GM12878 (cell line): ENCODE measurements around the gene MAB21L3. TPM values are rescaled to one million over a fixed set of nuclear protein-coding genes. Genes with fewer than 3 reads are reported as not detected.

Source experiments
- ATAC-seq: fragments of 200-7000 bp; cut with Tn5 transposase; 3 replicates; pipeline ENCODE4 v1.9.1; 2020; ENCODE audit warnings: mild to moderate bottlenecking, moderate library complexity
- BruUV-seq: library from RNA; stranded (reverse); fragments of 400-500 nt; replicated peaks from 2 replicates; lab custom pipeline; 2021; lab: Mats Ljungman, UMichigan
- CTCF ChIA-PET: fragments of 300-600 bp; sonication (Branson Sonifier 250); formaldehyde crosslinking; extraction: SDS; loops from one replicate; lab custom pipeline; 2021; ENCODE audit warnings: inconsistent platforms; lab: Yijun Ruan, JAX
- POLR2A ChIA-PET: fragments of 350-600 bp; formaldehyde crosslinking; extraction: SDS; loops from one replicate; lab custom pipeline; 2021; ENCODE audit warnings: inconsistent platforms; lab: Charles Lee
- RAD21 ChIA-PET: fragments of 300-600 bp; sonication (Branson Sonifier 250); formaldehyde crosslinking; loops from one replicate; lab custom pipeline; 2023; ENCODE audit warnings: antibody characterized with exemption; ENCODE audit not compliant: unreplicated experiment; lab: Charles Lee
- SMC1A ChIA-PET: fragments of 300-600 bp; sonication (Branson Sonifier 250); formaldehyde crosslinking; loops from one replicate; lab custom pipeline; 2023; ENCODE audit not compliant: unreplicated experiment, uncharacterized antibody; lab: Charles Lee
- DNase-seq: peaks from one replicate; pipeline ENCODE4 v3.0.0-alpha.2; 2011; ENCODE audit warnings: low read depth, low spot score
- FAIRE-seq: peaks from 3 replicates; lab custom pipeline; 2011; peaks lifted over from hg19 to GRCh38; lab: Jason Lieb, UNC
- H2AFZ ChIP-seq: 2 replicates; pipeline ENCODE4 v1.6.0; 2011; ENCODE audit warnings: low read depth, low read length, control low read depth; ENCODE audit not compliant: control insufficient read depth
- H3K27ac ChIP-seq: 2 replicates; pipeline ENCODE4 v1.5.1; 2011; ENCODE audit warnings: control low read depth; ENCODE audit not compliant: control insufficient read depth, insufficient read depth
- H3K27me3 ChIP-seq, 2 experiments: replicated peaks in 1 of 2; 2 replicates each; pipeline versions ENCODE4 v1.6.0 to v1.6.1; 2011; ENCODE audit warnings: low read length in 1 of 2; ENCODE audit not compliant: control insufficient read depth in 2 of 2, insufficient read depth in 2 of 2
- H3K36me3 ChIP-seq, 2 experiments: 2 replicates each; pipeline ENCODE4 v1.5.1; 2011; ENCODE audit warnings: low read length in 1 of 2; ENCODE audit not compliant: control insufficient read depth in 2 of 2, insufficient read depth in 2 of 2
- H3K4me1 ChIP-seq: 2 replicates; pipeline ENCODE4 v1.6.1; 2011; ENCODE audit warnings: mild to moderate bottlenecking, low read length, moderate library complexity, mixed read lengths; ENCODE audit not compliant: control insufficient read depth, insufficient read depth
- H3K4me2 ChIP-seq: 2 replicates; pipeline ENCODE4 v1.6.0; 2011; ENCODE audit warnings: control low read depth; ENCODE audit not compliant: control insufficient read depth, insufficient read depth
- H3K4me3 ChIP-seq: fragments of 200-600 bp; sonication (generic); 2 replicates; pipeline ENCODE4 v1.5.1; 2016
- H3K79me2 ChIP-seq: 2 replicates; pipeline ENCODE4 v1.6.0; 2011; ENCODE audit warnings: low read length; ENCODE audit not compliant: control insufficient read depth, insufficient read depth
- H3K9ac ChIP-seq: 2 replicates; pipeline ENCODE4 v1.8.0; 2011; ENCODE audit warnings: low read length, control low read depth, mixed read lengths; ENCODE audit not compliant: control insufficient read depth, insufficient read depth
- H3K9me3 ChIP-seq: replicated peaks from 3 replicates; pipeline ENCODE4 v1.5.1; 2011; ENCODE audit warnings: mild to moderate bottlenecking, low read length; ENCODE audit not compliant: control insufficient read depth, insufficient read depth
- H4K20me1 ChIP-seq: 2 replicates; pipeline ENCODE4 v1.6.0; 2011; ENCODE audit not compliant: control insufficient read depth, insufficient read depth
- CBFB ChIP-seq: IDR thresholded peaks from 2 replicates; pipeline ENCODE4 v1.6.1; 2016; ENCODE audit warnings: antibody characterized with exemption, low read depth
- HDAC2 ChIP-seq: fragments of 200-600 bp; sonication (generic); IDR thresholded peaks from 2 replicates; pipeline ENCODE4 v1.6.1; 2017
- LARP7 ChIP-seq: fragments of 450-650 bp; IDR thresholded peaks from 2 replicates; pipeline ENCODE4 v1.6.1; 2017; ENCODE audit warnings: mild to moderate bottlenecking
- NFYA ChIP-seq: IDR thresholded peaks from 2 replicates; pipeline ENCODE4 v1.6.1; 2011; ENCODE audit warnings: low read depth, mild to moderate bottlenecking, low read length, improper control_type of control experiment, borderline replicate concordance
- SMAD5 ChIP-seq: IDR thresholded peaks from 2 replicates; pipeline ENCODE4 v1.6.1; 2016; ENCODE audit warnings: antibody characterized with exemption, low read depth
- YY1 ChIP-seq: IDR thresholded peaks from 2 replicates; pipeline ENCODE4 v1.6.1; 2011; ENCODE audit warnings: low read depth, mild to moderate bottlenecking, low read length
- ZNF274 ChIP-seq: IDR thresholded peaks from one replicate; pipeline ENCODE4 v1.8.0; 2011; ENCODE audit not compliant: insufficient read length, insufficient read depth
- WGBS: methylation state at CpG from one replicate; pipeline ENCODE4 v1.1.6; 2016; ENCODE audit warnings: low lambda C conversion rate; ENCODE audit not compliant: insufficient replicate concordance, insufficient coverage; ENCODE audit errors: missing lambda C conversion rate; 5-methylcytosine and 5-hydroxymethylcytosine counted together
- in situ Hi-C: fragments of 300-500 bp; cut with MboI; formaldehyde crosslinking; loops from 9 replicates; pipeline ENCODE4 v1.14.3; 2018; ENCODE audit warnings: mixed read lengths
- intact Hi-C: fragments of 100-400 bp; cut with micrococcal nuclease; formaldehyde crosslinking; loops from one replicate; pipeline ENCODE4 v1.14.2; 2022; ENCODE audit not compliant: unreplicated experiment
- polyA plus RNA-seq, 11 experiments: library from polyadenylated mRNA; depleted of rRNA in 4 of 11; unstranded in 6 of 11; stranded (reverse) in 5 of 11; fragments of >200 nt; fragmentation: Nextera tagmentation in 4 of 11; fragmentation: Illumina TruSeq in 1 of 11; extraction: Ambion mirVana in 4 of 11; extraction: Trizol in 1 of 11; gene quantifications; 1 replicate in 1 of 11; 2 replicates in 10 of 11; pipeline versions ENCODE4 v1.2.1 to v1.2.3, GENCODE V29; 2011 to 2016; ENCODE audit warnings: inconsistent platforms in 2 of 11, missing spikeins in 2 of 11, low read depth in 1 of 11
- total RNA-seq, 4 experiments: library from RNA; depleted of rRNA in 3 of 4; stranded (reverse); fragments of >200 nt in 3 of 4; fragmentation: Illumina TruSeq in 1 of 4; extraction: Trizol in 1 of 4; gene quantifications; 2 replicates each; pipeline versions ENCODE4 v1.2.1 to v1.2.3, GENCODE V29; 2013 to 2021
- TF ChIP-seq, protein P1 (sequence below): IDR thresholded peaks from 2 replicates; pipeline ENCODE4 v1.6.1; 2012; ENCODE audit warnings: improper control_type of control experiment, low read depth, low read length; ENCODE audit not compliant: insufficient replicate concordance
- TF ChIP-seq, protein P2 (sequence below): fragments of 450-650 bp; IDR thresholded peaks from 2 replicates; pipeline ENCODE4 v1.6.1; 2018; ENCODE audit warnings: borderline replicate concordance, mild to moderate bottlenecking; ENCODE audit not compliant: partially characterized antibody
- TF ChIP-seq, protein P3 (sequence below): fragments of 450-650 bp; IDR thresholded peaks from 2 replicates; pipeline ENCODE4 v1.6.1; 2017; ENCODE audit warnings: mild to moderate bottlenecking, moderate library complexity
- TF ChIP-seq, protein P4 (sequence below): IDR thresholded peaks from 2 replicates; pipeline ENCODE4 v1.6.1; 2011; ENCODE audit warnings: borderline replicate concordance, low read depth, mild to moderate bottlenecking, moderate library complexity, mixed read lengths, low read length; ENCODE audit not compliant: insufficient read depth; ENCODE audit errors: extremely low read length

The MAB21L3 gene
- total and polyA plus RNA-seq, 10 of the 15 experiments (the other 5 are each of a cell fraction or from before 2014, with no cell fraction given) = 0.18 to 18.6 (median 1.3) TPM

DNA sequence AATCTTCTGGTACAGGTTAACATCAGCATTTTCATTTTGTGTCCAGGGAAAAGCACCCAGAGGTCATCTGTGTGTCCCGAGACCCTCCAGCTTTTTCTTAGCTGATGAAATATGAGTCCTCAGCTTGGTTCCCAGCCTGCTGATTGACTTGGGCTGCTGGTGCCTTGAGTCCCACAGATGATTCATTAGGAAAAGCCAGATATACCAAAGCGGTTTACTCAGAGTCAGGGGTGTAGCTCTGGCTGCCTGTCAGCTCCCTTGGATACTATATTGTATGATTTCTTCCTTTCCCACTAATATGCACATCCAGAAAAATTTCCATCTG is 43.7 kb upstream of the MAB21L3 start (continued):
- TF ChIP-seq, protein P1, sequence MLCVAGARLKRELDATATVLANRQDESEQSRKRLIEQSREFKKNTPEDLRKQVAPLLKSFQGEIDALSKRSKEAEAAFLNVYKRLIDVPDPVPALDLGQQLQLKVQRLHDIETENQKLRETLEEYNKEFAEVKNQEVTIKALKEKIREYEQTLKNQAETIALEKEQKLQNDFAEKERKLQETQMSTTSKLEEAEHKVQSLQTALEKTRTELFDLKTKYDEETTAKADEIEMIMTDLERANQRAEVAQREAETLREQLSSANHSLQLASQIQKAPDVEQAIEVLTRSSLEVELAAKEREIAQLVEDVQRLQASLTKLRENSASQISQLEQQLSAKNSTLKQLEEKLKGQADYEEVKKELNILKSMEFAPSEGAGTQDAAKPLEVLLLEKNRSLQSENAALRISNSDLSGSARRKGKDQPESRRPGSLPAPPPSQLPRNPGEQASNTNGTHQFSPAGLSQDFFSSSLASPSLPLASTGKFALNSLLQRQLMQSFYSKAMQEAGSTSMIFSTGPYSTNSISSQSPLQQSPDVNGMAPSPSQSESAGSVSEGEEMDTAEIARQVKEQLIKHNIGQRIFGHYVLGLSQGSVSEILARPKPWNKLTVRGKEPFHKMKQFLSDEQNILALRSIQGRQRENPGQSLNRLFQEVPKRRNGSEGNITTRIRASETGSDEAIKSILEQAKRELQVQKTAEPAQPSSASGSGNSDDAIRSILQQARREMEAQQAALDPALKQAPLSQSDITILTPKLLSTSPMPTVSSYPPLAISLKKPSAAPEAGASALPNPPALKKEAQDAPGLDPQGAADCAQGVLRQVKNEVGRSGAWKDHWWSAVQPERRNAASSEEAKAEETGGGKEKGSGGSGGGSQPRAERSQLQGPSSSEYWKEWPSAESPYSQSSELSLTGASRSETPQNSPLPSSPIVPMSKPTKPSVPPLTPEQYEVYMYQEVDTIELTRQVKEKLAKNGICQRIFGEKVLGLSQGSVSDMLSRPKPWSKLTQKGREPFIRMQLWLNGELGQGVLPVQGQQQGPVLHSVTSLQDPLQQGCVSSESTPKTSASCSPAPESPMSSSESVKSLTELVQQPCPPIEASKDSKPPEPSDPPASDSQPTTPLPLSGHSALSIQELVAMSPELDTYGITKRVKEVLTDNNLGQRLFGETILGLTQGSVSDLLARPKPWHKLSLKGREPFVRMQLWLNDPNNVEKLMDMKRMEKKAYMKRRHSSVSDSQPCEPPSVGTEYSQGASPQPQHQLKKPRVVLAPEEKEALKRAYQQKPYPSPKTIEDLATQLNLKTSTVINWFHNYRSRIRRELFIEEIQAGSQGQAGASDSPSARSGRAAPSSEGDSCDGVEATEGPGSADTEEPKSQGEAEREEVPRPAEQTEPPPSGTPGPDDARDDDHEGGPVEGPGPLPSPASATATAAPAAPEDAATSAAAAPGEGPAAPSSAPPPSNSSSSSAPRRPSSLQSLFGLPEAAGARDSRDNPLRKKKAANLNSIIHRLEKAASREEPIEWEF = no peak

DNA sequence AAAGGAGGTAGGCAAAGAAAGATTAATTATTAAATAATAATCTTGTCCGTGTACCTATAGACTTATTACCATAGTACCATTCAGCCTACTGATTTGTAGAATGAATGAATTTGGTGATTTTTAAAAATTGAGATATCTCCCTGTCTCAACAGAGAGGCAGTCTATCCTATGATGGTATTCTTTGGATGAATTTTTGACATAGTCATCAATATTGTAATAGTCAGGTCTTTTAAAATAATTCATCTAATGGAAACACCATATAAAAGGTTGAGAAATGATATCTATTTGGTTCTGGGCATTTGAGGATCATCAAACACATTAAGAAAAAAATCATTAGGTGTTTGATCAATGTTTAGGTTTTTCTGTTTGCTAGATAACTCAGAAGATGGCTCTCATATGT is 35.6 kb upstream of the MAB21L3 start:
- no peak overlapping the region for H3K9ac ChIP-seq
- CTCF ChIA-PET = no interaction called here
- ATAC-seq (no peak), DNase-seq (no peak), FAIRE-seq (no peak)
- intact Hi-C loops = no loop called here
- H3K9me3 ChIP-seq = no peaks in the 10 kb centered on the region
- no peak overlapping the region for H3K4me2 ChIP-seq
- H3K27me3 ChIP-seq = no peaks in the 10 kb centered on the region
- H2AFZ ChIP-seq = no peak overlapping the region
- H3K4me1 ChIP-seq = no peaks in the 10 kb centered on the region
- H3K4me3 ChIP-seq = no peak overlapping the region
- no peaks in the 10 kb centered on the region for H3K79me2 ChIP-seq
- SMC1A ChIA-PET = interaction anchor here (0.7 to 1.3 kb wide), 2 partner anchors 33 to 91 kb away, joined by 3 read pairs; no protein-coding TSS in a partner anchor
- RAD21 ChIA-PET = no interaction called here
- POLR2A ChIA-PET = no interaction called here
- no TSS peak for BruUV-seq
- no peaks in the 10 kb centered on the region for H4K20me1 ChIP-seq
- in situ Hi-C loops = no loop called here
- H3K27ac ChIP-seq = no peak overlapping the region
- 5% methylated on average over 1 of the region's 1 CpG for WGBS
- no peaks in the 10 kb centered on the region for H3K36me3 ChIP-seq
- TF ChIP-seq, protein P2, sequence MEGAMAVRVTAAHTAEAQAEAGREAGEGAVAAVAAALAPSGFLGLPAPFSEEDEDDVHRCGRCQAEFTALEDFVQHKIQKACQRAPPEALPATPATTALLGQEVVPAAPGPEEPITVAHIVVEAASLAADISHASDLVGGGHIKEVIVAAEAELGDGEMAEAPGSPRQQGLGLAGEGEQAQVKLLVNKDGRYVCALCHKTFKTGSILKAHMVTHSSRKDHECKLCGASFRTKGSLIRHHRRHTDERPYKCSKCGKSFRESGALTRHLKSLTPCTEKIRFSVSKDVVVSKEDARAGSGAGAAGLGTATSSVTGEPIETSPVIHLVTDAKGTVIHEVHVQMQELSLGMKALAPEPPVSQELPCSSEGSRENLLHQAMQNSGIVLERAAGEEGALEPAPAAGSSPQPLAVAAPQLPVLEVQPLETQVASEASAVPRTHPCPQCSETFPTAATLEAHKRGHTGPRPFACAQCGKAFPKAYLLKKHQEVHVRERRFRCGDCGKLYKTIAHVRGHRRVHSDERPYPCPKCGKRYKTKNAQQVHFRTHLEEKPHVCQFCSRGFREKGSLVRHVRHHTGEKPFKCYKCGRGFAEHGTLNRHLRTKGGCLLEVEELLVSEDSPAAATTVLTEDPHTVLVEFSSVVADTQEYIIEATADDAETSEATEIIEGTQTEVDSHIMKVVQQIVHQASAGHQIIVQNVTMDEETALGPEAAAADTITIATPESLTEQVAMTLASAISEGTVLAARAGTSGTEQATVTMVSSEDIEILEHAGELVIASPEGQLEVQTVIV = no peak
- no peak for TF ChIP-seq CBFB
- TF ChIP-seq SMAD5 = no peak
- TF ChIP-seq NFYA = no peak
- TF ChIP-seq HDAC2 = no peak
- TF ChIP-seq LARP7 = no peak
- no peak for TF ChIP-seq ZNF274
- TF ChIP-seq, protein P3, sequence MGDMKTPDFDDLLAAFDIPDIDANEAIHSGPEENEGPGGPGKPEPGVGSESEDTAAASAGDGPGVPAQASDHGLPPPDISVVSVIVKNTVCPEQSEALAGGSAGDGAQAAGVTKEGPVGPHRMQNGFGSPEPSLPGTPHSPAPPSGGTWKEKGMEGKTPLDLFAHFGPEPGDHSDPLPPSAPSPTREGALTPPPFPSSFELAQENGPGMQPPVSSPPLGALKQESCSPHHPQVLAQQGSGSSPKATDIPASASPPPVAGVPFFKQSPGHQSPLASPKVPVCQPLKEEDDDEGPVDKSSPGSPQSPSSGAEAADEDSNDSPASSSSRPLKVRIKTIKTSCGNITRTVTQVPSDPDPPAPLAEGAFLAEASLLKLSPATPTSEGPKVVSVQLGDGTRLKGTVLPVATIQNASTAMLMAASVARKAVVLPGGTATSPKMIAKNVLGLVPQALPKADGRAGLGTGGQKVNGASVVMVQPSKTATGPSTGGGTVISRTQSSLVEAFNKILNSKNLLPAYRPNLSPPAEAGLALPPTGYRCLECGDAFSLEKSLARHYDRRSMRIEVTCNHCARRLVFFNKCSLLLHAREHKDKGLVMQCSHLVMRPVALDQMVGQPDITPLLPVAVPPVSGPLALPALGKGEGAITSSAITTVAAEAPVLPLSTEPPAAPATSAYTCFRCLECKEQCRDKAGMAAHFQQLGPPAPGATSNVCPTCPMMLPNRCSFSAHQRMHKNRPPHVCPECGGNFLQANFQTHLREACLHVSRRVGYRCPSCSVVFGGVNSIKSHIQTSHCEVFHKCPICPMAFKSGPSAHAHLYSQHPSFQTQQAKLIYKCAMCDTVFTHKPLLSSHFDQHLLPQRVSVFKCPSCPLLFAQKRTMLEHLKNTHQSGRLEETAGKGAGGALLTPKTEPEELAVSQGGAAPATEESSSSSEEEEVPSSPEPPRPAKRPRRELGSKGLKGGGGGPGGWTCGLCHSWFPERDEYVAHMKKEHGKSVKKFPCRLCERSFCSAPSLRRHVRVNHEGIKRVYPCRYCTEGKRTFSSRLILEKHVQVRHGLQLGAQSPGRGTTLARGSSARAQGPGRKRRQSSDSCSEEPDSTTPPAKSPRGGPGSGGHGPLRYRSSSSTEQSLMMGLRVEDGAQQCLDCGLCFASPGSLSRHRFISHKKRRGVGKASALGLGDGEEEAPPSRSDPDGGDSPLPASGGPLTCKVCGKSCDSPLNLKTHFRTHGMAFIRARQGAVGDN = no peak
- TF ChIP-seq, protein P4, sequence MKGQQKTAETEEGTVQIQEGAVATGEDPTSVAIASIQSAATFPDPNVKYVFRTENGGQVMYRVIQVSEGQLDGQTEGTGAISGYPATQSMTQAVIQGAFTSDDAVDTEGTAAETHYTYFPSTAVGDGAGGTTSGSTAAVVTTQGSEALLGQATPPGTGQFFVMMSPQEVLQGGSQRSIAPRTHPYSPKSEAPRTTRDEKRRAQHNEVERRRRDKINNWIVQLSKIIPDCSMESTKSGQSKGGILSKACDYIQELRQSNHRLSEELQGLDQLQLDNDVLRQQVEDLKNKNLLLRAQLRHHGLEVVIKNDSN = no peak
- TF ChIP-seq YY1 = no peak
